HG03565 (cell line): ENCODE measurements around the gene APOC3.

Experiments
- ATAC-seq: cut with Tn5 transposase; IDR thresholded peaks from one replicate; pipeline ENCODE4 v1.9.1; 2021; ENCODE audit warnings: mild to moderate bottlenecking, moderate library complexity; ENCODE audit not compliant: unreplicated experiment

APOC3 gene

GRCh38 chr11:116869610-116870009 is 39.9 kb downstream of the APOC3 start:
- no peak for ATAC-seq

- ATAC-seq, result no peak
These were observed 40.3 kb downstream of the APOC3 start for GRCh38 chr11:116870054-116870453.

GRCh38 chr11:116871248-116871647 is 41.5 kb downstream of the APOC3 start:
- no peak for ATAC-seq

GRCh38 chr11:116873381-116873780 is 43.7 kb downstream of the APOC3 start:
- ATAC-seq, result no peak

- no peak for ATAC-seq
These were observed 44.5 kb downstream of the APOC3 start for GRCh38 chr11:116874251-116874650.

GRCh38 chr11:116875194-116875593 is 45.5 kb downstream of the APOC3 start:
- ATAC-seq, result no peak

GRCh38 chr11:116876656-116877055 is 46.9 kb downstream of the APOC3 start:
- no peak for ATAC-seq

GRCh38 chr11:116879800-116880625 is 50.3 kb downstream of the APOC3 start:
- no peak for ATAC-seq

- no peak for ATAC-seq
These were observed 51.4 kb downstream of the APOC3 start for GRCh38 chr11:116881143-116881542.

GRCh38 chr11:116882386-116882785 is 52.7 kb downstream of the APOC3 start:
- ATAC-seq, result no peak
